ENCODE data around the gene CLEC1A.

CLEC1A gene

GRCh38 chr12:10101042-10101579 is 2.3 kb upstream of the CLEC1A start:
- DNase-seq = no peak

- DNase-seq = no peak
Measured at GRCh38 chr12:10097521-10097920, 1.3 kb downstream of the CLEC1A start.

GRCh38 chr12:10095971-10096370 is 2.8 kb downstream of the CLEC1A start:
- no peak for DNase-seq

GRCh38 chr12:10094646-10095395 is 4.0 kb downstream of the CLEC1A start:
- DNase-seq = no peak

GRCh38 chr12:10088955-10089900 is 9.6 kb downstream of the CLEC1A start:
- DNase-seq = no peak

- DNase-seq = no peak
Measured at GRCh38 chr12:10088031-10088430, 10.8 kb downstream of the CLEC1A start.

GRCh38 chr12:10086387-10086786 is 12.4 kb downstream of the CLEC1A start:
- no peak for DNase-seq

GRCh38 chr12:10084733-10085132 is 14.1 kb downstream of the CLEC1A start:
- no peak for DNase-seq

- no peak for DNase-seq
Measured at GRCh38 chr12:10082117-10082874, 16.5 kb downstream of the CLEC1A start.

- no peak for DNase-seq
Measured at GRCh38 chr12:10075451-10075850, 23.3 kb downstream of the CLEC1A start.

GRCh38 chr12:10073261-10073660 is 25.5 kb downstream of the CLEC1A start:
- DNase-seq = no peak

- no peak for DNase-seq
Measured at GRCh38 chr12:10072131-10072530, 26.7 kb downstream of the CLEC1A start.

GRCh38 chr12:10070380-10070779 is 28.4 kb downstream of the CLEC1A start:
- DNase-seq = no peak

GRCh38 chr12:10069976-10070375 is 28.8 kb downstream of the CLEC1A start:
- no peak for DNase-seq

- no peak for DNase-seq
Measured at GRCh38 chr12:10069099-10069498, 29.7 kb downstream of the CLEC1A start.

- DNase-seq = no peak
Measured at GRCh38 chr12:10068644-10069043, 30.1 kb downstream of the CLEC1A start.

GRCh38 chr12:10067942-10068341 is 30.8 kb downstream of the CLEC1A start:
- DNase-seq = no peak

- no peak for DNase-seq
Measured at GRCh38 chr12:10067264-10067663, 31.5 kb downstream of the CLEC1A start.

GRCh38 chr12:10065241-10065640 is 33.5 kb downstream of the CLEC1A start:
- DNase-seq = no peak

- no peak for DNase-seq
Measured at GRCh38 chr12:10058387-10058786, 40.4 kb downstream of the CLEC1A start.

- DNase-seq = no peak
Measured at GRCh38 chr12:10052193-10052913, 46.4 kb downstream of the CLEC1A start.

- no peak for DNase-seq
Measured at GRCh38 chr12:10048526-10048925, 50.3 kb downstream of the CLEC1A start.
